Erythroblast (primary cell): ENCODE measurements around the gene RNF150.

Experiments
- DNase-seq, 2 experiments: peaks; one replicate each; lab custom pipeline; 2025; lab: John Stamatoyannopoulos, UW
- GATA1 ChIP-seq: IDR thresholded peaks from 2 replicates; pipeline ENCODE4 v1.6.1; 2011; ENCODE audit warnings: low read depth, mild to moderate bottlenecking, control low read depth, low read length, moderate library complexity
- POLR2A ChIP-seq: IDR thresholded peaks from 2 replicates; pipeline ENCODE4 v1.6.1; 2011; ENCODE audit warnings: mild to moderate bottlenecking, low read length

The RNF150 gene

DNA sequence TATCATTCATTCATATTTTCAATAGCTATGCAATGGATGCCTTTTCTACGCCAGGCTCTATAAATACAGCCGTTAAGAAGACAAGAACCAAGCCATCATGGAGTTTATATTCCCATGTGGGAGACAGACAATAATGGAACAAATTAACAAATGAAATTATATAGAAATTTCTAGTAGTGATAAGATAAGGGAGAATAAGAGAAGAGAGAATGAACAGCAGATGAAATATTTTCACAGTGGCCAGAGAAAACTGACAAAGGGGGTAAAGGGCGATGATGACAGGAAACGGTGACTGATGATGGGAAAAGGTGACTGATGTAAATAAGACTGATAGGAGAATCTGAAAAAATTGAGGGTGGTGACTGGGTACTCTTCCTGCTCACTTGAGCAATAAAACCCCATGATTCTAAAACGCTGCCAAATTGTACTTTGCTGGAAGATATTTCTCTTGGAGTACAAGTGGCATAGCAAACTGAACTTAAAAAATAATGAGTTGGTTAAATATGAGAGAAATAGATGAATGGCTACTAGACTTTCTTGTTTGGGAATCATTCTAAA lies 13.2 kb downstream of the RNF150 start:
- DNase-seq = no peak
- TF ChIP-seq POLR2A (no peak), GATA1 (no peak)

DNA sequence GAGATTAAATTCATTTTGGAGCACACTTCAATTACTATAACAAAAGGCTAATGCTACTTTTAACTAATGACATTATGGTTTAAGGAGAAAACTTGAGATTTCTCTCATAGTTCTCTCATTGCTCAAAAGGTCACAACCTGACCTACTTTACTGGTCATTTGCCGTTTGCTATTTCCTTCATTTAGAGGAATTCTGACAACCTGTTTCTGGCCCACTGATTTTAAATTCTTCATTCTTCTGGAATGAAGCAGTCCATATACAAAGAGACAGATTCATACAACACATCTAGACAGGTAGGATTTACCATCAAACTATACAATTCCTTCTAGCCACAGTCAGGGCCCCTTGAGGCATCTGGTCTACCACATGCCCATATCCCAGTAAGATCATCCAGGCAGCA lies 14.2 kb downstream of the RNF150 start:
- no peak for DNase-seq
- TF ChIP-seq GATA1 (no peak), POLR2A (no peak)

DNA sequence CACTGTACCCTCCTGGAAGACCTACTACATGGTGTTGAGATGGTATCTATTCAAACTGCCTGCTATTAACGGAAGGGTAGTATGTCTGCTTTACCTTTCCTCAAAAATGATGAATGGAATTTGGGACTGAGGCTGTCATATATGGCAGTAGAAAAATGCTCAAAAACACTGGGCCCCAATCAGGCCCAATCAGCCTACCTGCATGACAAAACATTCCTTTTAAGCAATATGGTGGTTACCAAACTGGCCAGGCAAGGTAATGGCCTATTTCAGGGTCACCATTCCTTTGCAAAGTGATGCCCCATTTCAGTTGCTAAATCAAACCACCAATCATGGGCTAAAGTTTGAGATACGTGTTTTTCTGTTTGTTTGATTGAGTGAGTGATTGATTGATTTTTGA lies 14.9 kb downstream of the RNF150 start:
- no peak for DNase-seq
- TF ChIP-seq GATA1 (no peak), POLR2A (no peak)

DNA sequence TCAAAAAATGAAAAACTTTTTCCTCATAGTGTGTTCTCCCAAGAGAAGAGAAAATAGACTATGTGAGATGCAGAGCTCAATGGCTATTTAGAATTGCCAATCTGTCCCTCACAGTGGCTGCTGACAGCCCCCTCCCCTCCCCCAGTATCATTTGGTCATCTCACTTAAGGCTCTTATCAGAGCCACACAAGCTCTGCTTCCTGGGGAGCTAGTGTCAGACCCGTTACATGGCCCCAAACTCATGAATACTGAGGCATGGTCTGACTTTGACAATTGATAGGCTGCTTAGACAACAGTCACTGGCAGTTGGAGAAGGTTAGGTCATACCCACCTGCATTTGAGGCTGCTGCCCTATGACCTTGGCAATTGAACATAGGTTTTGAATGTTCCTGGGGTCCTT lies 15.3 kb downstream of the RNF150 start:
- DNase-seq = no peak
- TF ChIP-seq GATA1 = no peak
- TF ChIP-seq POLR2A = no peak

DNA sequence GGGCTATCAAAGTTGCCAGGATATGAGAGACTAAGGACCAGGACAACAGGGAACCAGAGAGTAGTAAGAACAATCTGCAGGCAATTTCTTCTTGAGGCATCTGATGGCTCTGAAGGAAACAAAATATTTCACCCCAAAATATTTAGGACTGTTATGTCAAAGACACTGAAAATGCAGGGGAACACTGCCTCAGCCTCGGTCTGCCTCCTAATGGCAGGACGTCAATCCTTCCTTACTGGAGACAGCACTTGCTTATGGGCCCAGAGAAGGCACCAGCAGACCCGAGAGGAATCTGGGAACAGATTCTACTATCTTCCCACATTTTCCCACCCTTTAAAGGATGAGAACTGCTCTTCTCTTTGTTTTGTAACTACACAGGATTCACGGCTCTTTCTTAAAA lies 23.3 kb downstream of the RNF150 start:
- DNase-seq = no peak
- TF ChIP-seq GATA1 = no peak
- TF ChIP-seq POLR2A = no peak

DNA sequence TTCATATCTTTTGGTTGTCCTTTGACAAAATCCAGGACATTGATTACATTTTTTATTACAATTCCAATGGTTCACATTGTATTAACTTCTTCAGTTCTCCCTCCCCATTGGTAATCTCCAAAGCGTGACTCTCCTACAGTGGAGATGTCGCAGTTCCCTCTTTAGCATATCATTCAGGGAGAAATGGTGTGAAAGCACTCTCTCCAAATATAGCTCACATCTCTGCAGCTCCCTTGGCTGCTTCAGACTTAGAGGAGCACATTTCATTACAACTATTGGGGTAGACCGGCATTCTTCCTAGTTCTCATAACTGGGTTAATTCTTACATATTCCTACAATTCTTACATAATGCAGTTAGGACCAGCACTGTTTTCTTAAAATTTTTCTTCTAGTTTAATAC lies 25.3 kb downstream of the RNF150 start:
- no peak for DNase-seq
- TF ChIP-seq POLR2A (no peak), GATA1 (no peak)

DNA sequence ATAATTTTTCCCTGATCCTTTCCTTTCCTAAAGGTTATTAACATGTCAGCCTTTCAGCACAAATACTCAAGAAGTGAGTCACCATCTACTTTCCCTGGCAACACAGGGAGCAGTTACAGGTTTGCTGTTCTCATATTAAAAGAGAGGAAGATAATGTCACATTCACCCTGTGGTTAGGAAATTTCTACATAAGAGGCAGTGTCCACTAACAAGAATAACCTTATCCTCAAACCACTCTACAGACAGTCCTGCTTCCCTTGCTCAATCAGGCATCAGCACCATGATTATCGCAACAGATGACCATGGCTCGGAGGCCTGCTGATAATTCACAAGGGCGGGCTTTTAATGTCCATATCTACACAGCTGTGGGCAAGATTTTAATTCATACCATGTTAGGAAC lies 30.9 kb downstream of the RNF150 start:
- DNase-seq = no peak
- TF ChIP-seq POLR2A (no peak), GATA1 (no peak)

DNA sequence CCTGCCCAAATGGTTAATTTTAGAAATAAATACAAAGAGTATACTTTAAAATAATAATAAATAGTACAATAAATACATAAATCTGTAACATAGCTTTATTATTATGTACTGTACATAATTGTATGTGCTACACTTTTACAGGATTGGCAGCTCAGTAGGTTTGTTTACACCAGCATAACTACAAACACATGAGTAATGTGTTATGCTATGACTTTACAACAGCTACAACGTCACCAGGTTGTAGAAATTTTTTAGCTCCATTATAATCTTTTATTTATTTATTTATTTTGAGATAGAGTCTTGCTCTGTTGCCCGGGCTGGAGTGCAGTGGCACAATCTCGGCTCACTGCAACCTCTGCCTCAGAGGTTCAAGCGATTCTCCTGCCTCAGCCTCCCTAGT lies 31.8 kb downstream of the RNF150 start:
- TF ChIP-seq GATA1 (no peak), POLR2A (no peak)

DNA sequence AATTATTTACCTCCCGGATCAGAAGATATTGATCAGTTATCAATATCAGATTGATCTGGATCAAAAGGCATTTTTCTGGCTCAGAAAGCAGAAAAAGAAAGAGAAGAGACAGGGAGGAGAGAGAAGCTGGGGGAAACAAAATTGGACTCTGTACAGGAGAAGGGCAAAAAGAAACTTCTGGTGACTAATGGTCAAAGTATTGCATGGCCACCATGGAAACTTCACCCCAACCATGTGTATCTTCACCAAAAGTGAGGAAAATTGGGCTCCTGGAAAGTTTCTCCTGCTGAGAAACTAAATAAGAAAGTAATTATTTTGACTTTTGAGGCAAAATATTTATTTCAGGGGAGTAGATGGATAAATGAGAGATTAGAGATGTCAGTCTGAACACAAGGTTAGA lies 33.9 kb downstream of the RNF150 start:
- TF ChIP-seq GATA1 = no peak
- no peak for TF ChIP-seq POLR2A

More for the DNA sequence above, 31.8 kb downstream of the RNF150 start:
- no peak for DNase-seq

DNA sequence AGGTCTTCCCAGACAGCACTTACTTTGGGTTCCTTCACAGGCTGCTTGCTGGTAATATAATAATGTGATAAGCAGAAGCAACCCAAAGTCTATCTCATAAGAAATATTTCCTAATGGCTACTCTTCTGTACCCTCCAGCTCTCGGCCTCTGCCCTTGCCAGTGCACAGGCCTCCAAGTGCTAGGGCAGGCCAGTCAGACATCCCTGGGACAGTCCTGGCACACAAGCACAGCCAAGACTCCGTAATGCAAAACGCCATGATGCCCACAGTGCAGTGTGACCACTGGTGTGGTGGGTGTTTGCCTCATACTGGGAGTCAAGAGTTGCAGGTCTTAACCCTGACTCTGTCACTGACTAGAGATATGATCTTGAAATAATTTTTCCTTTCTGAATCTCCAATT lies 35.1 kb downstream of the RNF150 start:
- no peak for TF ChIP-seq POLR2A
- no peak for DNase-seq

More for the DNA sequence above, 33.9 kb downstream of the RNF150 start:
- no peak for DNase-seq

DNA sequence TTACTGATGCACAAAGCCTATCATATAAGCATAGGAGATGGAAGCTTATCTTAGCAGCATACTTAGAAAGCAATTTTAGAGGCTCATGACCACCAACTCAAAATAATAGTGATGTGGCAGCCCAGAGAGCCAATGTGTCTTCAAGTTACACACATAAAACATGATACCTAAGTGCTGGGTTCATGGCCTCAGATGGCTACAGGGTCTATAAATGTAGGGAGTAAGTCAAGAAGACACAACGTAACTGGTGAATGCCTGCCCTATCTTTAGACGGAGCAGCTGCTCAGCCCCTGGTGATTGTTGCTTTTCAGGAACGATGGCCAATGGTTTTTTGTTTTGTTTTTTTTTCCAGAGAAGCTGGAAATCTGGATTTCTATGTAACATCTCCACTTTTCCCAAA lies 42.8 kb downstream of the RNF150 start:
- DNase-seq = no peak
- TF ChIP-seq POLR2A = no peak

DNA sequence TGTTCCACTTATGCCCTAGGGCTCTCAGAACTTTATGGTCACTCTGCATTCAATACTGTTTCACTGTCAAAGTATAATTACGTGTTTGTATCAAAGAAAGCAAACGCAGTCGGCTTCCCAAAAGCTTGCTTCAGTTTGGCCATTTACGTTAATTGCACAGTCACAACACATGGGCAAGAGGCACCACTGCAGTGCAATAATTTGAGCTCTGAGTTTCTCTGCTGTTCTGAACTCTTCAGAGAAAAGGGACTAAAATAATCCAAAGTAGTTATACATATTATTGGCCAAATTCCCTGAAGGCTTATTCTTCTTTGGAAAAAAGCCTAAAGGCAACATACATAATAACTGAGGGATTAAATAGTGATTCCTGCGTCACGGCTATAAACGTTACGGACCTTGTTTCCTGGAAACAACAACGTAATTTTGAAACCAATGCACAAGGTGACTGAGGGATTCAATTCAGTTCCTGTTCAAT lies 51.3 kb downstream of the RNF150 start:
- DNase-seq = no peak
- TF ChIP-seq GATA1 (no peak), POLR2A (no peak)

DNA sequence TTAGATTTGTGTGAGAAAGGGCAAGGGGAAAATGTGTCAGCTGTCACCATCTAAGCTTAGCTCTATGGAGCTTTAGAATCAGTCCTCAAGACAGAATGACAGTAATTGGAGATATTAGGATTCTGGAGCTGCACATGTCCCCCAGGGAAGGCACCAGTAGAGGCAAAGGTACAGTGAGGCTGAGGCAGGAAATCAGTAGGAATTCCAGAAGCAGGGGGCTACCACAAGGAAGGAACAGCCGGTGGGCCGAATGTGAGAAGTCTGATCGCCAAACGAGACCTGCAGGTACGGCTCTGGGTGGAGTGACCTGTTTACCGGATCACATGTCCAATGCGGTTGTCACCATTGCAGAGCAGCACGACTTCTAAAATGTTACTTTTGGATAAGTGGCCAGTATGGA lies 52.6 kb downstream of the RNF150 start:
- no peak for DNase-seq
- no peak for TF ChIP-seq POLR2A
- TF ChIP-seq GATA1 = no peak

DNA sequence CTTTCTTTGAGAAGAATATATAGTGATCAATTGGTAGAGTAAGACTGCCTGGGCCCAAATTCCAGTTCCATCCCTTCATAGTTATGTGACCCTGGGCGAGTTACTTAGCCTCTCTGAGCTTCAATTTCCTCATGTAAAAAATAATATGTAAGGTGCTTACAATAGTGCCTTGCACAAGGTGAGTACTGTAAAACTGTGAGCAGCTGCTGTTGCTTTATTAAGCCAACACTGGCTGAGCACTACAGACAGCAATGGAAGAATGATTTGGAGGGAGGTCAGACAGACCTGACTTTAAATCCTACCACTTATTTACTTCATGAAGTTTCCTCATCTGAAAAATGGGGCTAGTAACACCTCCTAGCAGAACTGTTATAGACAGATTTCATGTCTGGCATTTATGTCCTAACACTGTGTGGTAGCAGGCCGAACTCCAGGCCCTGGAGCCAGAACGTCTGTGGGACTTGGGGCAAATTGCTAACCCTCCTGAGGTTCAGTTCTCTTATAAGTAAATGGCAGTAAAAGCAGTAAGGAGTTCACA lies 53.8 kb downstream of the RNF150 start:
- TF ChIP-seq POLR2A = no peak
- no peak for TF ChIP-seq GATA1

DNA sequence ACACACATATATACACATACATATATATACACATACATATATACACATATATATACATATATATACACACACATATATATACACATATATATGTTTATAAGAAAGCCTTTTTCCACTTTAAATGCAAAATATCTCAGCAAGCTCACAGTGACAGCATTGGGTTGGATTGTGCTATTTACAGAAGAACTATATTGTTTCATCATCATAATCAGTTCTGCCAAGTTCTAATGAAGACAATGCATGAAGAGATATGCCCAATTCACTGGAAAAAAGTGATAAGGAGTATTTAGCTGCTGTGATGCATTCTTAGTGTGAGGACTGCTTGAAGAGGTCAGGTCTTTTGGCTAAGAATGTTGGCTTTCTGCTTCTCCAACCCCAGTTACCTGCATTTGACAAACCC lies 54.4 kb downstream of the RNF150 start:
- TF ChIP-seq GATA1 (no peak), POLR2A (no peak)
- no peak for DNase-seq

More for the DNA sequence above, 53.8 kb downstream of the RNF150 start:
- DNase-seq = no peak

DNA sequence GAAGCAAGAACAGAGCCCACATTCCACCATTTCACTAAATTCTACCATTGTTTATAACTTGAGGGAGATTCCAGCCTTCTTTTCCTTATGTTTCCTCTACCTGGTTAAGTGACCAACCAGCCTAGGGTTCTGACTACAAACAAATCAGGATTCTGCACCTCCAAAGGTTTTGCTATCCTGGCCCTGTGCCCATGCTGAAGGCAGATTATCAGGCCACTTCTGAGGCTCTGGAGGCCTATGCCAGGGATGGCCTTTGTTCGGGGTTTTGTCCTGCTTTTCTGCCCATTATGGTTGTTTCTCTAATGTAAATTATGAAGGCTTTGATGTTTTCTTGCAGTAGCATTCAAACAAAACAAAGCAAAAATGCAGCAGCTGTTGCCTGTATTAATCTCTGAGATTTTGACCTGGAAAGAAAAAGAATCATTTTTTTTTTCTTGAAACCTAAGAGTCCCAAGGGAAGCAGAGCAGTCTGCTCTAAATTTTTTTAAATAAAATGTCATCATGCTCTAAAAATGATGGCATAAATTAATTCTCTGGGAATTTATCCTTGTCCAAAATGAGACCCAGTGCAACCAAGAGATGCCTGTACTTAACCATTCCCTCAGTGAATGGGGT lies 55.6 kb downstream of the RNF150 start:
- TF ChIP-seq GATA1 (no peak), POLR2A (no peak)

More for the DNA sequence above, 55.6 kb downstream of the RNF150 start:
- no peak for DNase-seq
